IPS-20b (cell line): Measurements from ENCODE around the gene ACOT8.

Experiments
- H3K27ac ChIP-seq: one replicate; pipeline ENCODE4 v1.5.1; 2013; ENCODE audit warnings: low read length
- H3K27me3 ChIP-seq: 2 replicates; pipeline ENCODE4 v1.6.1; 2013; ENCODE audit warnings: mild to moderate bottlenecking, low read length, inconsistent platforms; ENCODE audit not compliant: insufficient read depth
- H3K36me3 ChIP-seq: 2 replicates; pipeline ENCODE4 v1.6.1; 2013; ENCODE audit warnings: low read depth, mild to moderate bottlenecking, inconsistent platforms, low read length, moderate library complexity; ENCODE audit not compliant: insufficient read depth
- H3K4me1 ChIP-seq: 2 replicates; pipeline ENCODE4 v1.6.1; 2013; ENCODE audit warnings: mild to moderate bottlenecking, control low read depth, inconsistent platforms, low read length, moderate library complexity; ENCODE audit not compliant: insufficient read depth
- H3K4me3 ChIP-seq: 2 replicates; pipeline ENCODE4 v1.5.1; 2013; ENCODE audit warnings: mild to moderate bottlenecking, low read length, inconsistent platforms
- H3K9ac ChIP-seq: 2 replicates; pipeline ENCODE4 v1.6.1; 2013; ENCODE audit warnings: low read depth, mild to moderate bottlenecking, inconsistent platforms, low read length, moderate library complexity
- H3K9me3 ChIP-seq: 2 replicates; pipeline ENCODE4 v1.6.1; 2013; ENCODE audit warnings: mild to moderate bottlenecking, low read depth, low read length, inconsistent platforms; ENCODE audit not compliant: insufficient read depth

ACOT8 gene

GRCh38 chr20:45848421-45848820 lies 8.8 kb downstream of the ACOT8 start:
- Histone ChIP-seq H3K9me3 (no peaks in the 10 kb centered on the region), H3K4me1 (peaks cover 6% of the 10 kb centered on the region; the same call in 1 of the 2 replicates), H3K27ac (no peak overlapping the region), H3K9ac (no peak overlapping the region), H3K27me3 (no peaks in the 10 kb centered on the region), H3K4me3 (no peak overlapping the region), H3K36me3 (peaks cover 47% of the 10 kb centered on the region)

- no peaks in the 10 kb centered on the region for H3K9me3 ChIP-seq
- H3K36me3 ChIP-seq = peaks cover 68% of the 10 kb centered on the region
- no peaks in the 10 kb centered on the region for H3K4me1 ChIP-seq
- no peak overlapping the region for H3K9ac ChIP-seq
- no peaks in the 10 kb centered on the region for H3K27me3 ChIP-seq
- H3K4me3 ChIP-seq = no peak overlapping the region
- H3K27ac ChIP-seq = no peak overlapping the region
These were observed 11.7 kb downstream of the ACOT8 start for GRCh38 chr20:45845452-45845851.

GRCh38 chr20:45843506-45843905 lies 13.7 kb downstream of the ACOT8 start:
- Histone ChIP-seq H3K36me3 (peaks cover 68% of the 10 kb centered on the region), H3K9ac (no peak overlapping the region)

GRCh38 chr20:45842169-45842812 lies 14.9 kb downstream of the ACOT8 start:
- H3K4me1 ChIP-seq = no peaks in the 10 kb centered on the region
- H3K4me3 ChIP-seq = no peak overlapping the region
- H3K27me3 ChIP-seq = no peaks in the 10 kb centered on the region
- H3K27ac ChIP-seq = no peak overlapping the region
- peaks cover 63% of the 10 kb centered on the region for H3K36me3 ChIP-seq
- no peaks in the 10 kb centered on the region for H3K9me3 ChIP-seq
- no peak overlapping the region for H3K9ac ChIP-seq

More at GRCh38 chr20:45843506-45843905, 13.7 kb downstream of the ACOT8 start:
- H3K27me3 ChIP-seq = no peaks in the 10 kb centered on the region
- H3K4me1 ChIP-seq = no peaks in the 10 kb centered on the region
- no peak overlapping the region for H3K4me3 ChIP-seq
- no peaks in the 10 kb centered on the region for H3K9me3 ChIP-seq
- no peak overlapping the region for H3K27ac ChIP-seq

GRCh38 chr20:45841407-45842129 lies 15.6 kb downstream of the ACOT8 start:
- Histone ChIP-seq H3K4me3 (no peak overlapping the region), H3K36me3 (peaks cover 69% of the 10 kb centered on the region), H3K9me3 (no peaks in the 10 kb centered on the region), H3K4me1 (no peaks in the 10 kb centered on the region), H3K27ac (no peak overlapping the region), H3K9ac (no peak overlapping the region), H3K27me3 (no peaks in the 10 kb centered on the region)

GRCh38 chr20:45840700-45841198 lies 16.4 kb downstream of the ACOT8 start:
- Histone ChIP-seq H3K4me3 (no peak overlapping the region), H3K36me3 (peaks cover 63% of the 10 kb centered on the region), H3K27ac (no peak overlapping the region), H3K27me3 (no peaks in the 10 kb centered on the region), H3K4me1 (no peaks in the 10 kb centered on the region; the same call in 1 of the 2 replicates), H3K9me3 (no peaks in the 10 kb centered on the region), H3K9ac (no peak overlapping the region)

GRCh38 chr20:45836841-45837240 lies 20.4 kb downstream of the ACOT8 start:
- no peak overlapping the region for H3K27ac ChIP-seq
- peaks cover 28% of the 10 kb centered on the region for H3K36me3 ChIP-seq
- H3K9ac ChIP-seq = no peak overlapping the region
- H3K4me1 ChIP-seq = peaks cover 3% of the 10 kb centered on the region
- no peak overlapping the region for H3K4me3 ChIP-seq
- H3K9me3 ChIP-seq = no peaks in the 10 kb centered on the region
- no peaks in the 10 kb centered on the region for H3K27me3 ChIP-seq

GRCh38 chr20:45835825-45836224 lies 21.4 kb downstream of the ACOT8 start:
- Histone ChIP-seq H3K9me3 (no peaks in the 10 kb centered on the region), H3K9ac (no peak overlapping the region), H3K27me3 (no peaks in the 10 kb centered on the region), H3K4me3 (no peak overlapping the region), H3K4me1 (peaks cover 3% of the 10 kb centered on the region), H3K27ac (no peak overlapping the region), H3K36me3 (peaks cover 18% of the 10 kb centered on the region)

- Histone ChIP-seq H3K27ac (no peak overlapping the region), H3K9ac (no peak overlapping the region), H3K9me3 (no peaks in the 10 kb centered on the region), H3K36me3 (peaks cover 14% of the 10 kb centered on the region), H3K4me1 (peaks cover 3% of the 10 kb centered on the region), H3K27me3 (no peaks in the 10 kb centered on the region), H3K4me3 (peak overlapping the region; percentile 67; the same call in 1 of the 2 replicates)
These were observed 21.8 kb downstream of the ACOT8 start for GRCh38 chr20:45835329-45835765.

- Histone ChIP-seq H3K27me3 (no peaks in the 10 kb centered on the region), H3K4me3 (peak overlapping the region; percentile 67), H3K9ac (peak overlapping the region; percentile 71; the same call in 1 of the 2 replicates), H3K4me1 (peaks cover 3% of the 10 kb centered on the region), H3K36me3 (peaks cover 10% of the 10 kb centered on the region), H3K27ac (no peak overlapping the region), H3K9me3 (no peaks in the 10 kb centered on the region)
These were observed 22.4 kb downstream of the ACOT8 start for GRCh38 chr20:45834797-45835161.

- Histone ChIP-seq H3K9ac (peak overlapping the region; percentile 71; the same call in 1 of the 2 replicates), H3K36me3 (peaks cover 10% of the 10 kb centered on the region), H3K4me3 (peak overlapping the region; percentile 67), H3K4me1 (peaks cover 3% of the 10 kb centered on the region), H3K27ac (peak overlapping the region; percentile 32), H3K9me3 (no peaks in the 10 kb centered on the region), H3K27me3 (no peaks in the 10 kb centered on the region)
These were observed 23.1 kb downstream of the ACOT8 start for GRCh38 chr20:45833883-45834796.
